HG03442 (cell line): ENCODE measurements around the gene RNF181.
"Not testable (repeated sequence)": the region's sequence is repeated elsewhere in the genome, so short reads cannot be mapped to it uniquely, and the experiment has no call there.

Source experiments
- ATAC-seq: cut with Tn5 transposase; IDR thresholded peaks from one replicate; pipeline ENCODE4 v1.9.1; 2021; ENCODE audit warnings: mild to moderate bottlenecking, moderate library complexity; ENCODE audit not compliant: unreplicated experiment

Gene RNF181

GRCh38 chr2:85611705-85612587 lies 16.4 kb downstream of the RNF181 start, which contains the start of gene C2orf68:
C2orf68 (minus strand) TSS chr2:85612066; CDS start chr2:85611984, 82 bp downstream.
- peak; percentile 70 for ATAC-seq

GRCh38 chr2:85613717-85614515 lies 18.4 kb downstream of the RNF181 start:
- no peak for ATAC-seq

- ATAC-seq: not testable (repeated sequence)
These were observed 19.2 kb downstream of the RNF181 start for GRCh38 chr2:85614757-85615156.

- ATAC-seq: no peak
These were observed 19.8 kb downstream of the RNF181 start for GRCh38 chr2:85615413-85615728.

GRCh38 chr2:85617723-85618122 lies 22.2 kb downstream of the RNF181 start:
- ATAC-seq: not testable (repeated sequence)

- ATAC-seq: no peak
These were observed 24.1 kb downstream of the RNF181 start for GRCh38 chr2:85619617-85620016.

- ATAC-seq: no peak
These were observed 25.8 kb downstream of the RNF181 start for GRCh38 chr2:85621338-85621737.

GRCh38 chr2:85623991-85624390 lies 28.4 kb downstream of the RNF181 start:
- no peak for ATAC-seq

GRCh38 chr2:85628658-85629057 lies 33.1 kb downstream of the RNF181 start:
- ATAC-seq: no peak

- no peak for ATAC-seq
These were observed 35.8 kb downstream of the RNF181 start for GRCh38 chr2:85631316-85631715.

- no peak for ATAC-seq
These were observed 39.5 kb downstream of the RNF181 start for GRCh38 chr2:85635011-85635410.

GRCh38 chr2:85635636-85636035 lies 40.1 kb downstream of the RNF181 start:
- no peak for ATAC-seq

GRCh38 chr2:85642725-85643124 lies 47.2 kb downstream of the RNF181 start:
- no peak for ATAC-seq

GRCh38 chr2:85644909-85645308 lies 49.4 kb downstream of the RNF181 start:
- no peak for ATAC-seq

GRCh38 chr2:85646166-85646565 lies 50.6 kb downstream of the RNF181 start:
- no peak for ATAC-seq
